ENCODE results near the gene AQP1.

Gene AQP1

GRCh38 chr7:30907527-30908267 lies 4.0 kb upstream of the AQP1 start:
- in situ Hi-C loops (cut with MboI; ENCODE audit: low sequenced_read_pairs, unreplicated experiment) = no loop called here
- TF ChIP-seq CTCF (IDR thresholded peaks at IDR 0.05; ENCODE audit: borderline replicate concordance, control extremely low read depth, extremely low read depth, insufficient read depth, missing control alignments) = no peak
- DNase-seq (ENCODE audit: low spot score) = no peak

- DNase-seq (ENCODE audit: low spot score) = no peak
- in situ Hi-C loops (cut with MboI; ENCODE audit: low sequenced_read_pairs, unreplicated experiment) = no loop called here
- no peak for TF ChIP-seq CTCF (IDR thresholded peaks at IDR 0.05; ENCODE audit: borderline replicate concordance, control extremely low read depth, extremely low read depth, insufficient read depth, missing control alignments)
These were observed 3.0 kb upstream of the AQP1 start for GRCh38 chr7:30908681-30909080.

GRCh38 chr7:30909431-30909830 lies 2.2 kb upstream of the AQP1 start:
- DNase-seq (ENCODE audit: low spot score) = no peak
- in situ Hi-C loops (cut with MboI; ENCODE audit: low sequenced_read_pairs, unreplicated experiment) = no loop called here
- no peak for TF ChIP-seq CTCF (IDR thresholded peaks at IDR 0.05; ENCODE audit: borderline replicate concordance, control extremely low read depth, extremely low read depth, insufficient read depth, missing control alignments)

GRCh38 chr7:30910411-30911073 lies 1.1 kb upstream of the AQP1 start:
- in situ Hi-C loops (cut with MboI; ENCODE audit: low sequenced_read_pairs, unreplicated experiment) = no loop called here
- no peak for TF ChIP-seq CTCF (IDR thresholded peaks at IDR 0.05; ENCODE audit: borderline replicate concordance, control extremely low read depth, extremely low read depth, insufficient read depth, missing control alignments)
- DNase-seq (ENCODE audit: low spot score) = no peak

GRCh38 chr7:30911133-30911532 lies 520 bp upstream of the AQP1 start:
- in situ Hi-C loops (cut with MboI; ENCODE audit: low sequenced_read_pairs, unreplicated experiment) = no loop called here
- DNase-seq (ENCODE audit: low spot score) = no peak
- no peak for TF ChIP-seq CTCF (IDR thresholded peaks at IDR 0.05; ENCODE audit: borderline replicate concordance, control extremely low read depth, extremely low read depth, insufficient read depth, missing control alignments)

GRCh38 chr7:30912021-30912730 lies 523 bp downstream of the AQP1 start:
- DNase-seq (ENCODE audit: low spot score) = no peak
- in situ Hi-C loops (cut with MboI; ENCODE audit: low sequenced_read_pairs, unreplicated experiment) = no loop called here
- no peak for TF ChIP-seq CTCF (IDR thresholded peaks at IDR 0.05; ENCODE audit: borderline replicate concordance, control extremely low read depth, extremely low read depth, insufficient read depth, missing control alignments)
